ENCODE results near the gene RPL38.

Gene RPL38

GRCh38 chr17:74211141-74211911, 7.8 kb downstream of the RPL38 start:
- DNase-seq = no peak

- no peak for DNase-seq
Observed at GRCh38 chr17:74211912-74212208, 8.4 kb downstream of the RPL38 start.

GRCh38 chr17:74212209-74212912, 8.9 kb downstream of the RPL38 start:
- DNase-seq = no peak

GRCh38 chr17:74212913-74213791, 9.7 kb downstream of the RPL38 start, which contains the start of gene TTYH2:
TTYH2 (plus strand) TSS chr17:74213571; CDS start chr17:74213588, 17 bp downstream.
- DNase-seq = peak; percentile 65

- no peak for DNase-seq
Observed at GRCh38 chr17:74213861-74214391, 10.4 kb downstream of the RPL38 start.

GRCh38 chr17:74214484-74215341, 11.2 kb downstream of the RPL38 start:
- no peak for DNase-seq

- no peak for DNase-seq
Observed at GRCh38 chr17:74215342-74215727, 11.9 kb downstream of the RPL38 start.

- no peak for DNase-seq
Observed at GRCh38 chr17:74216505-74216904, 13.0 kb downstream of the RPL38 start.

GRCh38 chr17:74217037-74217730, 13.7 kb downstream of the RPL38 start:
- peak; percentile 72 for DNase-seq

- DNase-seq = no peak
Observed at GRCh38 chr17:74217888-74218287, 14.4 kb downstream of the RPL38 start.

- DNase-seq = no peak
Observed at GRCh38 chr17:74218436-74218835, 15.0 kb downstream of the RPL38 start.

GRCh38 chr17:74219576-74220133, 16.2 kb downstream of the RPL38 start:
- DNase-seq = no peak

GRCh38 chr17:74220219-74220618, 16.7 kb downstream of the RPL38 start:
- DNase-seq = no peak

- DNase-seq = no peak
Observed at GRCh38 chr17:74220946-74221818, 17.7 kb downstream of the RPL38 start.

- no peak for DNase-seq
Observed at GRCh38 chr17:74222399-74222798, 18.9 kb downstream of the RPL38 start.

- no peak for DNase-seq
Observed at GRCh38 chr17:74223901-74224300, 20.4 kb downstream of the RPL38 start.

- no peak for DNase-seq
Observed at GRCh38 chr17:74224959-74225725, 21.7 kb downstream of the RPL38 start.

- no peak for DNase-seq
Observed at GRCh38 chr17:74226252-74226651, 22.8 kb downstream of the RPL38 start.
